Natural killer cell (primary cell): ENCODE measurements around the gene RAB11FIP3. TPM values are rescaled to one million over a fixed set of nuclear protein-coding genes. Genes with fewer than 3 reads are reported as not detected.
"Not testable (repeated sequence)": the region's sequence is repeated elsewhere in the genome, so short reads cannot be mapped to it uniquely, and the experiment has no call there.

ENCODE experiments used
- ATAC-seq, 3 donors: fragments of 150-1000 bp in 2 of 3; fragments of 200-7000 bp in 1 of 3; cut with Tn5 transposase; 1 replicate in 1 of 3; 2 replicates in 2 of 3; pipeline ENCODE4 v1.10.0; 2021; ENCODE audit warnings: mild to moderate bottlenecking in 2 of 3, moderate library complexity in 2 of 3
- DNase-seq, 2 donors: peaks; one replicate each; pipeline versions ENCODE4 v3.0.0 to v3.0.0-alpha.2; 2013 to 2021; ENCODE audit warnings: mixed read lengths in 1 of 2
- H3K27ac ChIP-seq: one replicate; pipeline ENCODE4 v1.5.1; 2013; ENCODE audit warnings: mild to moderate bottlenecking, low read length
- H3K27me3 ChIP-seq: one replicate; pipeline ENCODE4 v1.6.1; 2013; ENCODE audit warnings: low read length; ENCODE audit not compliant: control insufficient read depth, insufficient read depth
- H3K36me3 ChIP-seq: one replicate; pipeline ENCODE4 v1.6.1; 2013; ENCODE audit warnings: low read length; ENCODE audit not compliant: control insufficient read depth, insufficient read depth
- H3K4me1 ChIP-seq: one replicate; pipeline ENCODE4 v1.6.1; 2013; ENCODE audit warnings: low read length; ENCODE audit not compliant: control insufficient read depth, insufficient read depth
- H3K4me3 ChIP-seq: one replicate; pipeline ENCODE4 v1.5.1; 2013; ENCODE audit warnings: low read length
- H3K9me3 ChIP-seq: one replicate; pipeline ENCODE4 v1.6.1; 2013; ENCODE audit warnings: low read length; ENCODE audit not compliant: control insufficient read depth, insufficient read depth
- H3K27ac Mint-ChIP-seq, 2 donors: one replicate each; pipeline ENCODE4 v1.8.0; 2022; ENCODE audit warnings: mild to moderate bottlenecking in 2 of 2, mixed read lengths in 2 of 2, moderate library complexity in 1 of 2
- H3K27me3 Mint-ChIP-seq, 2 donors: one replicate each; pipeline ENCODE4 v1.8.0; 2022; ENCODE audit warnings: low read depth in 2 of 2, mixed read lengths in 2 of 2
- H3K36me3 Mint-ChIP-seq: one replicate; pipeline ENCODE4 v1.8.0; 2022; ENCODE audit warnings: mixed read lengths
- H3K4me1 Mint-ChIP-seq, 2 donors: one replicate each; pipeline ENCODE4 v1.8.0; 2022; ENCODE audit warnings: mixed read lengths in 2 of 2
- H3K4me3 Mint-ChIP-seq: one replicate; pipeline ENCODE4 v1.8.0; 2022; ENCODE audit warnings: mild to moderate bottlenecking, moderate library complexity, mixed read lengths
- H3K9me3 Mint-ChIP-seq, 2 donors: one replicate each; pipeline ENCODE4 v1.8.0; 2022; ENCODE audit warnings: mixed read lengths in 2 of 2
- WGBS: methylation state at CpG from one replicate; pipeline ENCODE4 v1.1.7; 2013; ENCODE audit warnings: missing lambda C conversion rate; ENCODE audit not compliant: insufficient coverage; 5-methylcytosine and 5-hydroxymethylcytosine counted together
- intact Hi-C: fragments of 100-400 bp; cut with micrococcal nuclease; formaldehyde crosslinking; loops from one replicate; pipeline ENCODE4 v1.14.2; 2022
- total RNA-seq, 4 donors: library from RNA; stranded (reverse); fragments of 120-200 nt in 1 of 4; gene quantifications; one replicate each; pipeline versions ENCODE4 v1.2.3 to v1.2.4, GENCODE V29; 2013 to 2022
- TF ChIP-seq, protein P1 (sequence below): fragments of 200-600 bp; IDR thresholded peaks from one replicate; pipeline ENCODE4 v1.8.0; 2022; ENCODE audit warnings: antibody characterized with exemption

Gene RAB11FIP3
- total RNA-seq, 3 donors from 2014 or later (not counting 1 experiment from before 2014, with no cell fraction given), result 51.0 to 61.2 (median 55.3) TPM

DNA sequence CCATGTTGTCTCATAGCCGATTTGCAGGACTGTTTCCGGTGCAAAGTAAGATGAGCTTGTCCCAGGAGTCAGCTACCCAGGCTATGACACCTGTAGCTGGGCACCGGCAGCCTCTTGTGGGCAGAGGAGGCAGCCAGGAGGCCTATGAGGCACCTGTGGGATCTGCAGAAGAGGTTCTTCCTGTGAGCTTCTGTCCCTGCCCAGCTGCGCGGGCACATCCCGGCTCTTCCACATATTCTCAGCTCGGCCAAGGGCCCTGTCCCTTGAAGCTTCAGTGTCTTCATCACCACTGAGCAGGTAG is 80.7 kb downstream of the RAB11FIP3 start:
- no peak overlapping the region for H3K4me3 Mint-ChIP-seq
- Histone ChIP-seq H3K9me3 (no peaks in the 10 kb centered on the region), H3K4me3 (no peak overlapping the region), H3K4me1 (peaks cover 7% of the 10 kb centered on the region), H3K36me3 (no peaks in the 10 kb centered on the region), H3K27ac (no peak overlapping the region), H3K27me3 (no peaks in the 10 kb centered on the region)
- intact Hi-C loops, result no loop called here
- H3K27ac Mint-ChIP-seq, result no peak overlapping the region
- peaks cover 5 to 7% of the 10 kb centered on the region in 2 donors for H3K4me1 Mint-ChIP-seq
- no peaks in the 10 kb centered on the region for H3K27me3 Mint-ChIP-seq
- 98% methylated on average over 7 of the region's 7 CpGs for WGBS
- ATAC-seq (no peak), DNase-seq (no peak)
- no peaks in the 10 kb centered on the region for H3K9me3 Mint-ChIP-seq
- TF ChIP-seq, protein P1, sequence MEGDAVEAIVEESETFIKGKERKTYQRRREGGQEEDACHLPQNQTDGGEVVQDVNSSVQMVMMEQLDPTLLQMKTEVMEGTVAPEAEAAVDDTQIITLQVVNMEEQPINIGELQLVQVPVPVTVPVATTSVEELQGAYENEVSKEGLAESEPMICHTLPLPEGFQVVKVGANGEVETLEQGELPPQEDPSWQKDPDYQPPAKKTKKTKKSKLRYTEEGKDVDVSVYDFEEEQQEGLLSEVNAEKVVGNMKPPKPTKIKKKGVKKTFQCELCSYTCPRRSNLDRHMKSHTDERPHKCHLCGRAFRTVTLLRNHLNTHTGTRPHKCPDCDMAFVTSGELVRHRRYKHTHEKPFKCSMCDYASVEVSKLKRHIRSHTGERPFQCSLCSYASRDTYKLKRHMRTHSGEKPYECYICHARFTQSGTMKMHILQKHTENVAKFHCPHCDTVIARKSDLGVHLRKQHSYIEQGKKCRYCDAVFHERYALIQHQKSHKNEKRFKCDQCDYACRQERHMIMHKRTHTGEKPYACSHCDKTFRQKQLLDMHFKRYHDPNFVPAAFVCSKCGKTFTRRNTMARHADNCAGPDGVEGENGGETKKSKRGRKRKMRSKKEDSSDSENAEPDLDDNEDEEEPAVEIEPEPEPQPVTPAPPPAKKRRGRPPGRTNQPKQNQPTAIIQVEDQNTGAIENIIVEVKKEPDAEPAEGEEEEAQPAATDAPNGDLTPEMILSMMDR, result no peak
- H3K36me3 Mint-ChIP-seq, result no peaks in the 10 kb centered on the region

DNA sequence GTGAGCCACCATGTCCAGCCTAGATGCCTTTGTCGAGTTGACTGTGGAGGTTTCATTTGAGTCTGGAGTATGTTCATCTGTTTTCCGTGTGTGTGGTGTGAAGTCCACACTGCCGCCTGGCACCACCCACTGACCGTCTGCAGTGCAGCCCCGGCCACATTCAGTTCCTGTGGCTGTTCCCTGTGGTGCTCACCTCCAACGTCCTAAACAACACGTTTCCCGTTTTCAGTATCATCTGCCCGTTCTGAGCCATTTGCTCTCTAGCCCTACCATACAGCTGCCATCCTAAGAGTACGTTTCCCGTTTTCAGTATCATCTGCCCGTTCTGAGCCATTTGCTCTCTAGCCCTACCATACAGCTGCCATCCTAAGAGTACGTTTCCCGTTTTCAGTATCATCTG is 82.1 kb downstream of the RAB11FIP3 start:
- H3K4me3 Mint-ChIP-seq, H3K9me3 ChIP-seq, H3K36me3 Mint-ChIP-seq, H3K27me3 ChIP-seq, H3K36me3 ChIP-seq, ATAC-seq, H3K4me3 ChIP-seq, DNase-seq, intact Hi-C loops, H3K27ac Mint-ChIP-seq, H3K27ac ChIP-seq, H3K9me3 Mint-ChIP-seq, H3K4me1 Mint-ChIP-seq, H3K4me1 ChIP-seq, H3K27me3 Mint-ChIP-seq: not testable (repeated sequence)
- 89% methylated on average over 14 of the region's 14 CpGs for WGBS

DNA sequence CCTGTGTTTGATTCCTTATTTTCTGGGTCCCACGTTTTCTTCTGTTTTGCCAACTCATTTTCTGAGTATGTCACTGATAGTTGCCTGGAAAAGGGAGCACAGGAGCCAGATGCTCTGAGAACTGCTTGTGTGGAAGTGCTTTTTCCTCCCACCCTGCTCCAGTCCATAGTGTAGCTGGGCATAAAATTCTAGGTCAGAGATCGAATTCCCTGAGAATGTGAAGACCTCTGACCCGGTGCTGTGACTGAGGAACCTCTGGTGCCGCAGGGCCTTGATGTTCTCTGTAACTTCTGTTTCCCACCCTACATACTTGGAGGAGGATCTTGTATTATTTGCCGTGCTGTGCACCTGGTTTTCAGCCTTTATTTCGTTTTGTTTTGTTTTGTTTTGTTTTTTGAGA is 82.5 kb downstream of the RAB11FIP3 start:
- no peaks in the 10 kb centered on the region for H3K36me3 ChIP-seq
- Mint-ChIP-seq H3K27ac (no peak overlapping the region), H3K9me3 (no peaks in the 10 kb centered on the region), H3K4me1 (peaks cover 0 to 5% of the 10 kb centered on the region in 2 donors), H3K4me3 (no peak overlapping the region), H3K36me3 (no peaks in the 10 kb centered on the region), H3K27me3 (no peaks in the 10 kb centered on the region)
- H3K27me3 ChIP-seq, result no peaks in the 10 kb centered on the region
- DNase-seq (no peak), ATAC-seq (no peak)
- TF ChIP-seq, protein P1, result no peak
- peaks cover 3% of the 10 kb centered on the region for H3K4me1 ChIP-seq
- 89% methylated on average over 5 of the region's 6 CpGs for WGBS
- no peak overlapping the region for H3K4me3 ChIP-seq
- no peak overlapping the region for H3K27ac ChIP-seq
- intact Hi-C loops, result no loop called here
- no peaks in the 10 kb centered on the region for H3K9me3 ChIP-seq

DNA sequence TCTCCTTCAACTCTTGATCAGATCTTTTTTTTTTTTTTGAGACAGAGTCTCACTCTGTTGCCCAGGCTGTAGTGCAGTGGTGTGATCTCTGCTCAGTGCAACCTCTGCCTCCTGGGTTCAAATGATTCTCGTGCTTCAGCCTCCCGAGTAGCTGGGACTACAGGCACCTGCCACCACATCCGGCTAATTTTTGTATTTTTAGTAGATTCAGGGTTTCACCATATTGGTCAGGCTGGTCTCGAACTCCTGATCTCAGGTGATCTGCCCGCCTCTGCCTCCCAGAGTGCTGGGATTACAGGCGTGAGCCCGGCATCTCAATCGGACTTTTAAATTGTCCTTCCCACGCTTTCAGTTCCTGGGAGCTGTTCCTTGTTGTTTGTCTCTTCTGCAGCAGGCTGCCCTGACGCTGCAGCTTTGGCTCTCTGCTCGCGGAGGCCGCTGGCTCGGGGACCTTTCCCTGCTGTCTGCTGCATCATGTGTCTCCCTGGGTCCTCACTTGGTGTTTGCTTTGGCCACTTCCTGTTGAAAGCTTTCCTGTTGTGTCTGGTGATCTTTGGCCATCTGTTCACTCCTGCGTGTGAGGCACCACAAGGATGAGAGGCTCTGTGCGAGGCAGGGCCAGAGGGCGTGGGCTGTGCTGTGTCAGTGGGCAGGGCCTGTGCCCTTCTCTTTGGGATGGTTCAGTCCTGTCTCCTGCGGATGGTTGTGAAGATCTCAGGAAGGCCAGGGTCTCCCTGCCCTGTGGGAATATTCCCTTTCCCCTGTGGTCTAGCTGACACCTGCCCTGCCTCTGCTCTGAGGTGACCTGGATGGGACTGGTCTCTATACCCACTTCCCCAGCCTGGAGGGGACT is 83.7 kb downstream of the RAB11FIP3 start:
- DNase-seq (no peak), ATAC-seq (no peak)
- Mint-ChIP-seq H3K4me1 (peaks cover 0 to 5% of the 10 kb centered on the region in 2 donors), H3K9me3 (no peaks in the 10 kb centered on the region), H3K27ac (no peak overlapping the region), H3K36me3 (no peaks in the 10 kb centered on the region), H3K4me3 (no peak overlapping the region), H3K27me3 (no peaks in the 10 kb centered on the region)
- TF ChIP-seq, protein P1, result no peak
- peaks cover 3% of the 10 kb centered on the region for H3K4me1 ChIP-seq
- no peaks in the 10 kb centered on the region for H3K27me3 ChIP-seq
- H3K36me3 ChIP-seq, result no peaks in the 10 kb centered on the region
- no peak overlapping the region for H3K27ac ChIP-seq
- WGBS, result 88% methylated on average over 18 of the region's 18 CpGs
- H3K9me3 ChIP-seq, result no peaks in the 10 kb centered on the region
- H3K4me3 ChIP-seq, result no peak overlapping the region
- intact Hi-C loops, result no loop called here
